Astrocyte of the spinal cord (primary cell): ENCODE measurements around the gene B3GNT7.

Experiments used
- DNase-seq: peaks from one replicate; pipeline ENCODE4 v3.0.0; 2011; ENCODE audit warnings: low read depth, low spot score
- H3K4me3 ChIP-seq: 2 replicates; pipeline ENCODE4 v1.5.1; 2011; ENCODE audit warnings: low read depth, mild to moderate bottlenecking, low read length, moderate library complexity
- CTCF ChIP-seq: IDR thresholded peaks from 2 replicates; pipeline ENCODE4 v1.5.1; 2012; ENCODE audit warnings: low read depth, mild to moderate bottlenecking, low read length, inconsistent platforms
- in situ Hi-C: cut with HindIII; loops from 2 replicates; pipeline ENCODE4 v1.10.0; 2017; ENCODE audit warnings: low sequenced_read_pairs

The B3GNT7 gene

GRCh38 chr2:231384970-231385369, 10.5 kb upstream of the B3GNT7 start:
- no peak for DNase-seq
- H3K4me3 ChIP-seq, result no peak overlapping the region
- in situ Hi-C loops, result no loop called here
- no peak for TF ChIP-seq CTCF

GRCh38 chr2:231385429-231385828, 10.1 kb upstream of the B3GNT7 start:
- in situ Hi-C loops, result no loop called here
- TF ChIP-seq CTCF, result no peak
- no peak overlapping the region for H3K4me3 ChIP-seq
- no peak for DNase-seq

GRCh38 chr2:231386446-231386845, 9.1 kb upstream of the B3GNT7 start:
- TF ChIP-seq CTCF, result no peak
- no peak overlapping the region for H3K4me3 ChIP-seq
- in situ Hi-C loops, result no loop called here
- peak; percentile 84 for DNase-seq

GRCh38 chr2:231387904-231388724, 7.4 kb upstream of the B3GNT7 start:
- peak; percentile 78 for DNase-seq
- H3K4me3 ChIP-seq, result no peak overlapping the region
- TF ChIP-seq CTCF, result peak; percentile 8

GRCh38 chr2:231388725-231389346, 6.7 kb upstream of the B3GNT7 start:
- H3K4me3 ChIP-seq, result no peak overlapping the region
- TF ChIP-seq CTCF, result no peak
- no peak for DNase-seq
- in situ Hi-C loops, result no loop called here

More at GRCh38 chr2:231387904-231388724, 7.4 kb upstream of the B3GNT7 start:
- in situ Hi-C loops, result no loop called here

GRCh38 chr2:231390667-231391066, 4.8 kb upstream of the B3GNT7 start:
- no peak overlapping the region for H3K4me3 ChIP-seq
- no peak for DNase-seq
- in situ Hi-C loops, result no loop called here
- TF ChIP-seq CTCF, result no peak
